DOHH2 (cell line): ENCODE data around the gene STX17.

Source experiments
- H3F3A ChIP-seq: fragments of 200-600 bp; sonication (generic), shearing (Covaris generic); 2 replicates; pipeline ENCODE4 v1.6.0; 2016; ENCODE audit warnings: antibody characterized with exemption, mild to moderate bottlenecking; ENCODE audit not compliant: control insufficient read depth, insufficient read depth
- H3K27ac ChIP-seq: fragments of 200-600 bp; sonication (generic); 2 replicates; pipeline ENCODE4 v1.5.1; 2014; ENCODE audit warnings: low read depth, mild to moderate bottlenecking, low read length, moderate library complexity
- H3K27me3 ChIP-seq: fragments of 200-600 bp; sonication (generic); 2 replicates; pipeline ENCODE4 v1.6.1; 2014; ENCODE audit warnings: mild to moderate bottlenecking, low read length, mixed read lengths; ENCODE audit not compliant: control insufficient read depth
- H3K36me3 ChIP-seq: fragments of 200-600 bp; sonication (generic); 2 replicates; pipeline ENCODE4 v1.6.1; 2014; ENCODE audit warnings: mild to moderate bottlenecking, low read length, moderate library complexity, mixed read lengths; ENCODE audit not compliant: control insufficient read depth
- H3K4me1 ChIP-seq: fragments of 200-600 bp; sonication (generic); 2 replicates; pipeline ENCODE4 v1.6.1; 2014; ENCODE audit warnings: mild to moderate bottlenecking, low read length, mixed read lengths; ENCODE audit not compliant: control insufficient read depth
- H3K4me2 ChIP-seq: fragments of 200-600 bp; sonication (generic); 2 replicates; pipeline ENCODE4 v1.6.0; 2014; ENCODE audit warnings: mild to moderate bottlenecking, low read length, moderate library complexity
- H3K4me3 ChIP-seq: fragments of 200-600 bp; sonication (generic); 2 replicates; pipeline ENCODE4 v1.5.1; 2014; ENCODE audit warnings: mild to moderate bottlenecking, low read length, mixed read lengths
- H3K79me2 ChIP-seq: fragments of 200-600 bp; sonication (generic); 2 replicates; pipeline ENCODE4 v1.6.1; 2014; ENCODE audit warnings: mild to moderate bottlenecking, low read length, mixed read lengths; ENCODE audit not compliant: control insufficient read depth
- H3K9me2 ChIP-seq: fragments of 200-600 bp; sonication (generic); replicated peaks from 2 replicates; pipeline ENCODE4 v1.6.1; 2014; ENCODE audit warnings: mild to moderate bottlenecking, low read length, mixed read lengths; ENCODE audit not compliant: control insufficient read depth
- H3K9me3 ChIP-seq: fragments of 200-600 bp; sonication (generic); 2 replicates; pipeline ENCODE4 v1.6.1; 2014; ENCODE audit warnings: antibody characterized with exemption, low read length, mixed read lengths; ENCODE audit not compliant: control insufficient read depth, insufficient read depth
- H4K20me1 ChIP-seq: fragments of 200-600 bp; sonication (generic); 2 replicates; pipeline ENCODE4 v1.6.0; 2014; ENCODE audit warnings: low read depth, mild to moderate bottlenecking, antibody characterized with exemption, low read length, moderate library complexity; ENCODE audit not compliant: control insufficient read depth, insufficient read depth
- EZH2phosphoT487 ChIP-seq: fragments of 200-600 bp; sonication (generic); IDR thresholded peaks from 2 replicates; pipeline ENCODE4 v1.6.1; 2017; ENCODE audit warnings: borderline replicate concordance, mild to moderate bottlenecking, antibody characterized with exemption, low read length, moderate library complexity, mixed read lengths
- TF ChIP-seq, protein P1 (sequence below): fragments of 200-600 bp; sonication (generic); IDR thresholded peaks from one replicate; pipeline ENCODE4 v1.5.1; 2014; ENCODE audit warnings: antibody characterized with exemption, mild to moderate bottlenecking, low read depth, low read length; ENCODE audit not compliant: poor library complexity, severe bottlenecking

Gene STX17

GRCh38 chr9:99947395-99947794 lies 40.9 kb downstream of the STX17 start:
- H3K9me3 ChIP-seq: no peaks in the 10 kb centered on the region
- H3K79me2 ChIP-seq: no peaks in the 10 kb centered on the region
- H3F3A ChIP-seq: no peaks in the 10 kb centered on the region
- H3K4me1 ChIP-seq: no peaks in the 10 kb centered on the region
- no peaks in the 10 kb centered on the region for H4K20me1 ChIP-seq
- H3K4me2 ChIP-seq: no peak overlapping the region
- no peak overlapping the region for H3K27ac ChIP-seq
- TF ChIP-seq EZH2phosphoT487: no peak
- TF ChIP-seq, protein P1, sequence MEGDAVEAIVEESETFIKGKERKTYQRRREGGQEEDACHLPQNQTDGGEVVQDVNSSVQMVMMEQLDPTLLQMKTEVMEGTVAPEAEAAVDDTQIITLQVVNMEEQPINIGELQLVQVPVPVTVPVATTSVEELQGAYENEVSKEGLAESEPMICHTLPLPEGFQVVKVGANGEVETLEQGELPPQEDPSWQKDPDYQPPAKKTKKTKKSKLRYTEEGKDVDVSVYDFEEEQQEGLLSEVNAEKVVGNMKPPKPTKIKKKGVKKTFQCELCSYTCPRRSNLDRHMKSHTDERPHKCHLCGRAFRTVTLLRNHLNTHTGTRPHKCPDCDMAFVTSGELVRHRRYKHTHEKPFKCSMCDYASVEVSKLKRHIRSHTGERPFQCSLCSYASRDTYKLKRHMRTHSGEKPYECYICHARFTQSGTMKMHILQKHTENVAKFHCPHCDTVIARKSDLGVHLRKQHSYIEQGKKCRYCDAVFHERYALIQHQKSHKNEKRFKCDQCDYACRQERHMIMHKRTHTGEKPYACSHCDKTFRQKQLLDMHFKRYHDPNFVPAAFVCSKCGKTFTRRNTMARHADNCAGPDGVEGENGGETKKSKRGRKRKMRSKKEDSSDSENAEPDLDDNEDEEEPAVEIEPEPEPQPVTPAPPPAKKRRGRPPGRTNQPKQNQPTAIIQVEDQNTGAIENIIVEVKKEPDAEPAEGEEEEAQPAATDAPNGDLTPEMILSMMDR: peak; percentile 27
- H3K27me3 ChIP-seq: no peaks in the 10 kb centered on the region
- no peak overlapping the region for H3K4me3 ChIP-seq
- no peaks in the 10 kb centered on the region; the same call in 1 of the 2 replicates for H3K36me3 ChIP-seq
- no peaks in the 10 kb centered on the region for H3K9me2 ChIP-seq

DNA sequence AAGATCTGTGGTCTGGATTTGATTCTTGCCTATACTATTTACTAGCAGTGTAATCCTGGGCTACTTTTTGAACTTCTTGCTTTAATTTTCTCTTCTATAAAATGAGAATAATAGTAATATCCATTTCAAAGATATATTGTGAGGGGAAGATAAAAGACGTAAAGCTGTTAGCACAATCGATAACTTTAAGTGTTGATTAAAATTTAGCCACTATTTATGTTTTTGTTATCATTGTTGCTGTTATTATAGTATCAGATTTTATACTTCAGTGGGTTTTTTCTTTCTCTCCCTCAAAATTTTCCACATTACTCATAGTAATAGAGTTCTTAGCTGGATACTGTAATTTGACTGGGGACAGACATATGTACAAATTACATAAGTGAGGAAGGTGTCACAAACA lies 42.0 kb downstream of the STX17 start:
- H3K4me3 ChIP-seq: no peak overlapping the region
- no peak overlapping the region for H3K27ac ChIP-seq
- no peaks in the 10 kb centered on the region for H3F3A ChIP-seq
- no peak overlapping the region for H3K4me2 ChIP-seq
- no peaks in the 10 kb centered on the region for H3K27me3 ChIP-seq
- no peaks in the 10 kb centered on the region for H3K79me2 ChIP-seq
- no peaks in the 10 kb centered on the region for H3K4me1 ChIP-seq
- H3K36me3 ChIP-seq: no peaks in the 10 kb centered on the region; the same call in 1 of the 2 replicates
- no peaks in the 10 kb centered on the region for H4K20me1 ChIP-seq
- no peaks in the 10 kb centered on the region for H3K9me2 ChIP-seq
- no peaks in the 10 kb centered on the region for H3K9me3 ChIP-seq
- TF ChIP-seq EZH2phosphoT487: no peak
- TF ChIP-seq, protein P1: no peak

DNA sequence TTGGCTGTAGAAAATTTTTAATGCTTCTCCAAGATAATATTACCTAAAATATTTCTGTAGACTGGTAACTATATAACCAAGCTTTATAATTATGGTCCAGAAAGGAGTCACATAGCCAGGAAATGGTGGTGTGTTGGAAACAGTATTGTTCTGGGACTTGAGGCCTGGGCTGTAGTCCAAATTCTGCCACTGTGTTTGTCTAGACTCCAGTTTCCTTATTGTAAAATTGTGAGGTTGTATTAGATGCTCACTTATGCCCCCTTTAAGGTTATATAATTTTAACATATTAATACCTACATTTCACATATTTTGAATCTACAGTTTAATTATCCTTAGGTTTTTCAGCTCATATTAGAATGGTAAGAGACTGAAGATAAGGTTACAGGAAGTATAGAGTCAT lies 42.4 kb downstream of the STX17 start:
- Histone ChIP-seq H3K79me2 (no peaks in the 10 kb centered on the region), H3F3A (no peaks in the 10 kb centered on the region), H3K9me3 (no peaks in the 10 kb centered on the region), H3K9me2 (no peaks in the 10 kb centered on the region), H3K36me3 (no peaks in the 10 kb centered on the region; the same call in 1 of the 2 replicates), H3K4me3 (no peak overlapping the region), H3K27ac (no peak overlapping the region), H3K27me3 (no peaks in the 10 kb centered on the region), H3K4me1 (no peaks in the 10 kb centered on the region), H4K20me1 (no peaks in the 10 kb centered on the region), H3K4me2 (no peak overlapping the region)
- no peak for TF ChIP-seq EZH2phosphoT487
- TF ChIP-seq, protein P1: no peak
